Activated CD8-positive, alpha-beta memory T cell treated with anti-CD3 and anti-CD28 coated beads, Interleukin-2, amount 50 U/mL, for 4 hours (primary cell): ENCODE data around the gene SRGAP1.

ENCODE experiments used
- DNase-seq: peaks from one replicate; pipeline ENCODE4 v3.0.0-alpha.2; 2020

SRGAP1 gene

GRCh38 chr12:63977441-63977840 is 132.9 kb downstream of the SRGAP1 start:
- no peak for DNase-seq

GRCh38 chr12:63978519-63978918 is 134.0 kb downstream of the SRGAP1 start:
- no peak for DNase-seq

GRCh38 chr12:63980211-63980610 is 135.7 kb downstream of the SRGAP1 start:
- DNase-seq = no peak

- no peak for DNase-seq
Observed at GRCh38 chr12:63981343-63981742, 136.8 kb downstream of the SRGAP1 start.

GRCh38 chr12:63982604-63983295 is 138.2 kb downstream of the SRGAP1 start:
- DNase-seq = no peak

- DNase-seq = no peak
Observed at GRCh38 chr12:63985456-63985855, 141.0 kb downstream of the SRGAP1 start.

- DNase-seq = no peak
Observed at GRCh38 chr12:63985945-63986344, 141.4 kb downstream of the SRGAP1 start.

- no peak for DNase-seq
Observed at GRCh38 chr12:63989301-63989845, 144.9 kb downstream of the SRGAP1 start.

GRCh38 chr12:63990828-63991547 is 146.5 kb downstream of the SRGAP1 start:
- no peak for DNase-seq

GRCh38 chr12:63994704-63995103 is 150.2 kb downstream of the SRGAP1 start:
- DNase-seq = no peak

- no peak for DNase-seq
Observed at GRCh38 chr12:63995512-63995911, 151.0 kb downstream of the SRGAP1 start.

GRCh38 chr12:63996556-63996955 is 152.1 kb downstream of the SRGAP1 start:
- DNase-seq = no peak

- DNase-seq = no peak
Observed at GRCh38 chr12:63997198-63997597, 152.7 kb downstream of the SRGAP1 start.

- no peak for DNase-seq
Observed at GRCh38 chr12:63998584-63998983, 154.1 kb downstream of the SRGAP1 start.

GRCh38 chr12:63999853-64000252 is 155.4 kb downstream of the SRGAP1 start:
- no peak for DNase-seq

- no peak for DNase-seq
Observed at GRCh38 chr12:64001439-64001838, 156.9 kb downstream of the SRGAP1 start.

GRCh38 chr12:64004641-64005040 is 160.1 kb downstream of the SRGAP1 start:
- no peak for DNase-seq

- no peak for DNase-seq
Observed at GRCh38 chr12:64006211-64006825, 161.8 kb downstream of the SRGAP1 start.

GRCh38 chr12:64007853-64008252 is 163.4 kb downstream of the SRGAP1 start:
- DNase-seq = no peak

GRCh38 chr12:64008596-64008995 is 164.1 kb downstream of the SRGAP1 start:
- DNase-seq = no peak

- DNase-seq = no peak
Observed at GRCh38 chr12:64009321-64010068, 165.0 kb downstream of the SRGAP1 start.

GRCh38 chr12:64010069-64010686 is 165.7 kb downstream of the SRGAP1 start:
- DNase-seq = no peak

GRCh38 chr12:64016521-64016920 is 172.0 kb downstream of the SRGAP1 start:
- DNase-seq = no peak
